Esophagus muscularis mucosa (tissue), 4 donors: ENCODE data around the gene CAMTA1. TPM values are rescaled to one million over a fixed set of nuclear protein-coding genes. Genes with fewer than 3 reads are reported as not detected.

Experiments used
- DNase-seq: peaks from one replicate; pipeline ENCODE4 v3.0.0-alpha.2; 2017; ENCODE audit errors: extremely low spot score
- H3K27ac ChIP-seq, 4 donors: fragments of 200-600 bp; sonication (generic); replicated peaks in 1 of 4; 1 replicate in 3 of 4; 2 replicates in 1 of 4; pipeline ENCODE4 v1.5.1; 2016 to 2019; ENCODE audit warnings: mild to moderate bottlenecking in 1 of 4
- H3K27me3 ChIP-seq, 4 donors: fragments of 200-600 bp; sonication (generic); one replicate each; pipeline versions ENCODE4 v1.5.1 to v1.6.0; 2016 to 2019
- H3K36me3 ChIP-seq, 4 donors: fragments of 200-600 bp; sonication (generic); one replicate each; pipeline ENCODE4 v1.5.1; 2016 to 2019
- H3K4me1 ChIP-seq, 4 donors: fragments of 200-600 bp; sonication (generic); one replicate each; pipeline ENCODE4 v1.5.1; 2016 to 2019
- H3K4me3 ChIP-seq, 4 donors: fragments of 200-600 bp; sonication (generic); 1 replicate in 2 of 4; 2 replicates in 2 of 4; pipeline ENCODE4 v1.5.1; 2016 to 2019; ENCODE audit warnings: mild to moderate bottlenecking in 4 of 4, moderate library complexity in 1 of 4
- H3K9me3 ChIP-seq, 4 donors: fragments of 200-600 bp; sonication (generic); 1 replicate in 3 of 4; 2 replicates in 1 of 4; pipeline ENCODE4 v1.5.1; 2016 to 2019
- CTCF ChIP-seq, 3 experiments: fragments of 200-600 bp in 2 of 3; fragments of 450-650 bp in 1 of 3; sonication (generic) in 2 of 3; IDR thresholded peaks; one replicate each; pipeline ENCODE4 v1.5.1; 2017 to 2019; ENCODE audit warnings: antibody characterized with exemption in 3 of 3, mild to moderate bottlenecking in 2 of 3, moderate library complexity in 1 of 3
- EP300 ChIP-seq: sonication (generic); formaldehyde crosslinking; IDR thresholded peaks from one replicate; pipeline ENCODE4 v1.6.1; 2017; ENCODE audit warnings: antibody characterized with exemption
- POLR2A ChIP-seq: fragments of 450-650 bp; IDR thresholded peaks from one replicate; pipeline ENCODE4 v1.6.1; 2017; ENCODE audit warnings: antibody characterized with exemption, moderate library complexity, mild to moderate bottlenecking, low read depth
- POLR2AphosphoS5 ChIP-seq, 2 donors: sonication (generic); formaldehyde crosslinking; IDR thresholded peaks; one replicate each; pipeline ENCODE4 v1.6.1; 2017; ENCODE audit warnings: antibody characterized with exemption in 2 of 2
- WGBS: methylation state at CpG from one replicate; pipeline ENCODE4 v1.1.5; 2018; 5-methylcytosine and 5-hydroxymethylcytosine counted together
- intact Hi-C: fragments of 100-400 bp; cut with DNase I; formaldehyde crosslinking; loops from one replicate; pipeline ENCODE4 v1.15.1; 2023
- total RNA-seq, 4 donors: library from RNA; depleted of rRNA; stranded (reverse); fragments of >200 nt; gene quantifications; one replicate each; pipeline versions ENCODE4 v1.1.0 to v1.2.1, GENCODE V29; 2016

The CAMTA1 gene
- total RNA-seq, 4 donors from 2014 or later: 109 to 226 (median 139) TPM

- Histone ChIP-seq H3K4me1 (peaks cover 11 to 22% (median 16%) of the 10 kb centered on the region in 4 donors), H3K4me3 (no peak overlapping the region), H3K27me3 (no peaks in the 10 kb centered on the region), H3K9me3 (no peaks in the 10 kb centered on the region), H3K27ac (no peak overlapping the region), H3K36me3 (no peaks in the 10 kb centered on the region)
- TF ChIP-seq POLR2AphosphoS5 (IDR thresholded peaks at IDR 0.05): no peak
- no peak for TF ChIP-seq CTCF (IDR thresholded peaks at IDR 0.05)
- TF ChIP-seq POLR2A: no peak
- TF ChIP-seq EP300: no peak
- 91% methylated on average over 3 of the region's 4 CpGs for WGBS
- no peak for DNase-seq
- intact Hi-C loops: no loop called here
Observed at GRCh38 chr1:7520496-7520895, 735.2 kb downstream of the CAMTA1 start.

GRCh38 chr1:7524341-7525337, 739.4 kb downstream of the CAMTA1 start:
- WGBS: 89% methylated on average over 16 of the region's 16 CpGs
- Histone ChIP-seq H3K36me3 (no peaks in the 10 kb centered on the region), H3K9me3 (no peaks in the 10 kb centered on the region), H3K4me3 (no peak overlapping the region), H3K4me1 (peaks cover 3 to 9% (median 8%) of the 10 kb centered on the region in 4 donors), H3K27ac (no peak overlapping the region), H3K27me3 (no peaks in the 10 kb centered on the region)
- TF ChIP-seq POLR2A (no peak), POLR2AphosphoS5 (IDR thresholded peaks at IDR 0.05) (no peak), CTCF (IDR thresholded peaks at IDR 0.05) (no peak), EP300 (no peak)
- no peak for DNase-seq
- intact Hi-C loops: no loop called here

GRCh38 chr1:7525338-7526063, 740.2 kb downstream of the CAMTA1 start:
- no peak for TF ChIP-seq EP300
- no peak for TF ChIP-seq POLR2A
- TF ChIP-seq CTCF (IDR thresholded peaks at IDR 0.05): no peak
- TF ChIP-seq POLR2AphosphoS5 (IDR thresholded peaks at IDR 0.05): no peak
- Histone ChIP-seq H3K4me3 (no peak overlapping the region), H3K27me3 (no peaks in the 10 kb centered on the region), H3K9me3 (no peaks in the 10 kb centered on the region), H3K27ac (no peak overlapping the region), H3K4me1 (peaks cover 3 to 9% (median 8%) of the 10 kb centered on the region in 4 donors), H3K36me3 (no peaks in the 10 kb centered on the region)
- 88% methylated on average over 12 of the region's 12 CpGs for WGBS
- no peak for DNase-seq
- intact Hi-C loops: no loop called here

- TF ChIP-seq EP300: no peak
- no peak for TF ChIP-seq POLR2A
- no peak for TF ChIP-seq CTCF (IDR thresholded peaks at IDR 0.05)
- no peak for TF ChIP-seq POLR2AphosphoS5 (IDR thresholded peaks at IDR 0.05)
- Histone ChIP-seq H3K9me3 (no peaks in the 10 kb centered on the region), H3K27me3 (no peaks in the 10 kb centered on the region), H3K4me3 (no peak overlapping the region), H3K27ac (no peak overlapping the region), H3K4me1 (peaks cover 3 to 8% (median 8%) of the 10 kb centered on the region in 4 donors), H3K36me3 (no peaks in the 10 kb centered on the region)
- intact Hi-C loops: no loop called here
- 90% methylated on average over 2 of the region's 10 CpGs for WGBS
- DNase-seq: no peak
Observed at GRCh38 chr1:7526196-7526866, 741.1 kb downstream of the CAMTA1 start.
